SK-MEL-5 (cell line): Measurements from ENCODE around the gene SLCO4A1. TPM values are rescaled to one million over a fixed set of nuclear protein-coding genes. Genes with fewer than 3 reads are reported as not detected.

Experiments
- DNase-seq: peaks from one replicate; pipeline ENCODE4 v3.0.0-alpha.2; 2016; ENCODE audit warnings: low read depth, low spot score
- in situ Hi-C: cut with HindIII; loops from 2 replicates; pipeline ENCODE4 v1.10.0; 2016; ENCODE audit warnings: low sequenced_read_pairs, high pct_unique_total_duplicates, low pct_unique_long_range_greater_than_20kb
- total RNA-seq: library from RNA; depleted of rRNA; stranded (reverse); fragments of >200 nt; shearing (Covaris generic); gene quantifications from 2 replicates; pipeline ENCODE4 v1.2.3, GENCODE V29; 2014

The SLCO4A1 gene
- total RNA-seq, 1 experiment from 2014 or later = 53.5 TPM

GRCh38 chr20:62605236-62605943, 36.9 kb upstream of the SLCO4A1 start:
- no peak for DNase-seq
- in situ Hi-C loops = no loop called here

- in situ Hi-C loops = no loop called here
- DNase-seq = no peak
Observed at GRCh38 chr20:62606016-62606415, 36.3 kb upstream of the SLCO4A1 start.

GRCh38 chr20:62606551-62607201, 35.6 kb upstream of the SLCO4A1 start:
- DNase-seq = no peak
- in situ Hi-C loops = no loop called here

- no peak for DNase-seq
- in situ Hi-C loops = no loop called here
Observed at GRCh38 chr20:62607366-62608217, 34.7 kb upstream of the SLCO4A1 start.

GRCh38 chr20:62608218-62608565, 34.1 kb upstream of the SLCO4A1 start:
- in situ Hi-C loops = no loop called here
- no peak for DNase-seq

- DNase-seq = no peak
- in situ Hi-C loops = no loop called here
Observed at GRCh38 chr20:62609279-62609720, 33.0 kb upstream of the SLCO4A1 start.

- no peak for DNase-seq
- in situ Hi-C loops = no loop called here
Observed at GRCh38 chr20:62609811-62610757, 32.2 kb upstream of the SLCO4A1 start.

GRCh38 chr20:62611012-62611411, 31.3 kb upstream of the SLCO4A1 start:
- in situ Hi-C loops = no loop called here
- DNase-seq = no peak

- in situ Hi-C loops = no loop called here
- no peak for DNase-seq
Observed at GRCh38 chr20:62611819-62612218, 30.5 kb upstream of the SLCO4A1 start.

- DNase-seq = no peak
- in situ Hi-C loops = no loop called here
Observed at GRCh38 chr20:62614085-62614960, 28.0 kb upstream of the SLCO4A1 start.

- DNase-seq = no peak
- in situ Hi-C loops = no loop called here
Observed at GRCh38 chr20:62614961-62615680, 27.2 kb upstream of the SLCO4A1 start.

- DNase-seq = no peak
- in situ Hi-C loops = no loop called here
Observed at GRCh38 chr20:62615750-62616251, 26.5 kb upstream of the SLCO4A1 start.

- peak; percentile 78 for DNase-seq
- in situ Hi-C loops = no loop called here
Observed at GRCh38 chr20:62616728-62617621, 25.3 kb upstream of the SLCO4A1 start.

- no peak for DNase-seq
- in situ Hi-C loops = no loop called here
Observed at GRCh38 chr20:62617711-62618483, 24.4 kb upstream of the SLCO4A1 start.
